ENCODE measurements around the gene C18orf32.
A peak's percentile ranks its signal among the peaks of the same experiment; 100 is the strongest.
"Not testable (repeated sequence)": the region's sequence is repeated elsewhere in the genome, so short reads cannot be mapped to it uniquely, and the experiment has no call there.

The C18orf32 gene

DNA sequence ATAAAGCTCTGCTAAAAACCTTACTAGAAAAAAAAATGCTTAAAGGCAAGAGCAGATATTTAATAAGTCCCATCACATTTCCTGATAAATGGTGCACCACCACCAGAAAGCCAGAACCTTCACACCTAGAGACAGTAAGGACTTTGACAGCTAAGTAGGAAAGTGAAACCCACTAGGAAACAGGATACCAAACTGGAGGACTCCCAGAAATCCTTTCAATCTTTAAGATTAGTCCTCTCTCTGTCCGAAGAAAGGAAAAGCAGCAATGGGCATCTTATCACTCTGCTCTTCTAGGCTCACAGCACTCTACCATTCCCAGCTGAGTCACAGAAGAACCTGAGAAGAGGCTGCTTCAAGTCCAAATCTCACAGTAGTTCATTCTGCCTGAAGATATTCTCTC is 30.2 kb downstream of the C18orf32 start:
- H3K4me3 ChIP-seq: no peak overlapping the region
- DNase-seq (ENCODE audit: low read depth, low spot score): no peak
- no peak overlapping the region for H3K27ac ChIP-seq
- no peaks in the 10 kb centered on the region for H3K9me3 ChIP-seq (ENCODE audit: low read depth, low read length)
- H3K36me3 ChIP-seq (ENCODE audit: insufficient read depth, low read length): 0 out of 2 replicates have a peak, but pooled peaks cover 4% of the 10 kb centered on the region
- TF ChIP-seq POLR2AphosphoS5 (IDR thresholded peaks at IDR 0.05; ENCODE audit: borderline replicate concordance, low read depth, low read length) (no peak), FOXP2 (optimal IDR thresholded peaks at IDR 0.05; ENCODE audit: control extremely low read depth, extremely low read length, insufficient read depth) (no peak), EZH2 (IDR thresholded peaks at IDR 0.05) (no peak)
- no peak overlapping the region for H3K9ac ChIP-seq (ENCODE audit: insufficient read length)

DNA sequence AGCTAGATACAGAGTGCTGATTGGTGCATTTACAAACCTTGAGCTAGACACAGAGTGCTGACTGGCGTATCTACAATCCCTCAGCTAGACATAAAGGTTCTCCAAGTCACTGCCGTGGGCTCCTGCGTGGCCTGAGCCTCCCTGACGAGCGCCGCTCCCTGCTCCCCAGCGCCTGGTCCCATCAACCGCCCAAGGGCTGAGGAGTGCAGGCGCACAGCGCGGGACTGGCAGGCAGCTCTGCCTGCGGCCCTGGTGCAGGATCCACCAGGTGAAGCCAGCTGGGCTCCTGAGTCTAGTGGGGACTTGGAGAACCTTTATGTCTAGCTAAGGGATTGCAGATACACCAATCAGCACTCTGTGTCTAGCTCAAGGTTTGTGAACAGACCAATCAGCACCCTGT is 34.5 kb downstream of the C18orf32 start:
- not testable (repeated sequence) for H3K27ac ChIP-seq; H3K9me3 ChIP-seq (ENCODE audit: low read depth, low read length); H3K9ac ChIP-seq (ENCODE audit: insufficient read length); H3K4me3 ChIP-seq; DNase-seq (ENCODE audit: low read depth, low spot score); H3K36me3 ChIP-seq (ENCODE audit: insufficient read depth, low read length)

DNA sequence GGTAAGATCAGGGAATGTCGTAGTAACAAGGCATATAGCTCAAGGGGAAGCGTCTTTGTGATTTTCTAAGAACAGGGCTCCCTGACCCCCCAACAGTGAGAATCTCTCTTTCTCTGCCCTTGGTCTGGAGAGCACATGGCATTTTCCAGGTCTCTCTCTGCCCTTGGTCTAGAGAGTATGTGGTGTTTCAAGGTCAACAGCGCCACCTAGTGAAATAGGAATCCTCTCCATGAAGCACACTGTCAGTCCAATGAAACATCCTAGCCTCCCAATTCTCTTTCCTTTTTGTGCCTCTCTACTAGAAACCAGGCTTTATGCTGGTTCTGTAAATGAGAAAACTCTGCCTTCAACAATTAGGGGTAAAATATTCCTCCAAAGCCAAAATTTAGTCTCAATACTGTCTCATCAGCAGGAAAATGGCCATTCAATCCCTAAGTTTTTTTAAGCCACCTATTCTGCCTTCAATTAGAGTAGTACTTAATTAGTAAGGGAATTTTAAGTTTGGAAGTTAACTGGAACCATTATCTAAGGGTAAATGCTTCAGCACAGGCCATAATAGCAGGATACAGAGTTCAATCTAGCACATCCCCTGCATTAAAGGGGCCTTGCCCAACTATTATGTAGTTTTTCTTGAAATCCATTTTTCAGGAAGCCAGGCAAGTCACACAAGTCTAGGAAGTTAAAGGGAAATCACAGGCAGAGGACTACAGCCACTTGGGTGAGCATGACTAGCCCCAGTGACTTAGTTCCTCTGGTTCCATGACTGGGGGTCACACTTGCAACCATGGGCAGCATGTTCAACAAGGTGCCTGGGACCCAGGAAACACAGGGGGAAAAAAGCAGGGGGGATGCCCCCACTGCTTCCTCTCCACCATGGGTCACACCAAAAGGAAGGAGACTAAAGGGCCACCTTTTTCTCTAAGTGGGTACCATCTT is 39.0 kb downstream of the C18orf32 start:
- no peak for TF ChIP-seq FOXP2 (optimal IDR thresholded peaks at IDR 0.05; ENCODE audit: control extremely low read depth, extremely low read length, insufficient read depth)
- DNase-seq (ENCODE audit: low read depth, low spot score): peak; percentile 22
- H3K9ac ChIP-seq (ENCODE audit: insufficient read length): no peak overlapping the region
- H3K9me3 ChIP-seq (ENCODE audit: low read depth, low read length): no peaks in the 10 kb centered on the region
- no peak overlapping the region for H3K27ac ChIP-seq
- no peaks in the 10 kb centered on the region for H3K36me3 ChIP-seq (ENCODE audit: insufficient read depth, low read length)
- H3K4me3 ChIP-seq: no peak overlapping the region

DNA sequence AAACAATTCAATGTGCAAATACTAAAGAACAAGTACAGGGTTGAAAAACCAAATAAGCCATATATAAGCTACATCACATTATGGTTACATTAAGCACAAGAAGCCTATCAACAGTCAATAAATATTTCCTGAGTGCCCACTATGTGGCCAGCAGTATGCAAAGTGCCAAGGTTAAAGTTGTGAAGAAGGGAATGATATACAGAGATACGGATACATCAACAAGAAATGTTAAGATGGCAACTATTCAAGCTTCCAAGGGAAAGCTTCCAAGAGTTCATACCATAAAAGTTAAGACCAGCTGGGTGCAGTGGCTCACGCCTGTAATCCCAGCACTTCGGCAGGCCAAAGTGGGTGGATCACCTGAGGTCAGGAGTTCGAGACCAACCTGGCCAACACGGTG is 40.6 kb downstream of the C18orf32 start:
- Histone ChIP-seq H3K36me3 (ENCODE audit: insufficient read depth, low read length) (no peaks in the 10 kb centered on the region), H3K9ac (ENCODE audit: insufficient read length) (no peak overlapping the region), H3K4me3 (no peak overlapping the region), H3K27ac (no peak overlapping the region), H3K9me3 (ENCODE audit: low read depth, low read length) (no peaks in the 10 kb centered on the region)
- TF ChIP-seq FOXP2 (optimal IDR thresholded peaks at IDR 0.05; ENCODE audit: control extremely low read depth, extremely low read length, insufficient read depth): no peak
- no peak for TF ChIP-seq EZH2 (IDR thresholded peaks at IDR 0.05)
- TF ChIP-seq POLR2AphosphoS5 (IDR thresholded peaks at IDR 0.05; ENCODE audit: borderline replicate concordance, low read depth, low read length): no peak
- no peak for DNase-seq (ENCODE audit: low read depth, low spot score)

DNA sequence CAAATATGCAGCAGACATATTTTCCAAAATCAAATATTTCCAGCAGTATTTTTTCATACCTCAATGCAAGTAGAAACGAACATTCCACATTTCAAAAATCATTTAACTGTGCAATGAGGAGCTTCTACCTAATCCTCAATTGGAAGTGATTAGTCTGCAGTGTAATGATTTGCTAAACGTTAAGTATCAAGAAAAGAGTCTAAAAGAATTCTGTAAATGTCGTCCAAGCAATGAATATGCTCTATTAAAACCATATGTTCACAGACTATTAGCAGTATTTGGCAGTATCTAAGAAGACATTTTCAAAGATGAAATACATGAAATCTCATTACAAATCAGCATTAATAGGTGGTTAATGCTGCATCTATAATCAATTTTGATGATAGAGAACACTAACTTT is 42.5 kb downstream of the C18orf32 start:
- Histone ChIP-seq H3K27ac (peak overlapping the region; percentile 64), H3K36me3 (ENCODE audit: insufficient read depth, low read length) (no peaks in the 10 kb centered on the region), H3K4me3 (peak overlapping the region; percentile 15), H3K9ac (ENCODE audit: insufficient read length) (no peak overlapping the region), H3K9me3 (ENCODE audit: low read depth, low read length) (no peaks in the 10 kb centered on the region)
- TF ChIP-seq FOXP2 (optimal IDR thresholded peaks at IDR 0.05; ENCODE audit: control extremely low read depth, extremely low read length, insufficient read depth) (no peak), POLR2AphosphoS5 (IDR thresholded peaks at IDR 0.05; ENCODE audit: borderline replicate concordance, low read depth, low read length) (no peak), EZH2 (IDR thresholded peaks at IDR 0.05) (no peak)
- DNase-seq (ENCODE audit: low read depth, low spot score): no peak

DNA sequence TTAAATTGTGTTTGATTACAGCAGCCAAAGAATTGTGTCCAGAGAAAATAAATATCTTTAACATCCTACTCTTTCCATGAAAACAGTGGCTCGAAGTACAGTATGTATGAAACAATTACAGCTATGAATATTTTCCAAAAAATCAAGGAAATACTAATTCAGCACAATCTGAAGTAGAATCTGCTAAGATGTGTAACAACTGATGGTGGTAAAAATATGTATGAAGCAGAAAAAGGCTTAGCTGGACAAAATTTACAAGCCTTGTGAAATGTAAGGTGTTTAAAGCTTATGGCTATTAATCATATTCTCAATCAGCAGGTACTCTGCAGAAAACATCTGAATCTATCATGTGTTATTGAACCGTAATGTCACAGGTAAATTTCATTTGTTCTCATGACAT is 43.2 kb downstream of the C18orf32 start:
- Histone ChIP-seq H3K4me3 (no peak overlapping the region), H3K9me3 (ENCODE audit: low read depth, low read length) (no peaks in the 10 kb centered on the region), H3K27ac (no peak overlapping the region; the same call in 1 of the 2 replicates), H3K9ac (ENCODE audit: insufficient read length) (no peak overlapping the region), H3K36me3 (ENCODE audit: insufficient read depth, low read length) (no peaks in the 10 kb centered on the region)
- TF ChIP-seq EZH2 (IDR thresholded peaks at IDR 0.05): no peak
- TF ChIP-seq FOXP2 (optimal IDR thresholded peaks at IDR 0.05; ENCODE audit: control extremely low read depth, extremely low read length, insufficient read depth): no peak
- no peak for TF ChIP-seq POLR2AphosphoS5 (IDR thresholded peaks at IDR 0.05; ENCODE audit: borderline replicate concordance, low read depth, low read length)
- DNase-seq (ENCODE audit: low read depth, low spot score): no peak

DNA sequence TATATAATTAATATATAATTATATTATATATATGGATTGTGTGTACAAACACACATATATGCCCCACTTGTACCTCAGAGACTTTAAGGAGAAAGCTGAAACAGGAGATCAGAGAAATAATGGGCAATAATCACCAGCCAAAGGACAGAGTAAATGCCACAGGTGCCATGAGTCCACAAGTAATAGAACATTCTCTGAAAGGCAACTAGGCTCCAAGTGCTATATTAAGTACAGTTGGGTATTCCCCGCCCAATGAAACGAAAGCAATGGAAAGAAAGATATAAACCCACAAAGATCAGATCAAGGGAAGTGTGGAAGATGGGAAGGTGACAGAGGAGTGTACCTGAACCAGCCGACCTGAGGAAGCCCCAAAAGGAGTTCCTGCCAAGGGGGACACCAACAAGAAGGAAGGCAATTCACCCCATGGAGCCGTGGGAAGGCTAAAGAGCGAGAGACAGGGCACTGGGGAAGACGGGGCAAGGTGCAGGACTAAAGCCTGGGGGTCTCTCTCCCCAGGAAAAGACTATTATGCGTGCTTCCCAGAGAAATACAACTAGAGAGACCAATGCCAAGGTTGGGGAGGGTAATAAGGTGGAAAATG is 45.6 kb downstream of the C18orf32 start:
- Histone ChIP-seq H3K9me3 (ENCODE audit: low read depth, low read length) (no peaks in the 10 kb centered on the region), H3K27ac (no peak overlapping the region), H3K4me3 (no peak overlapping the region), H3K9ac (ENCODE audit: insufficient read length) (no peak overlapping the region), H3K36me3 (ENCODE audit: insufficient read depth, low read length) (no peaks in the 10 kb centered on the region)
- TF ChIP-seq EZH2 (IDR thresholded peaks at IDR 0.05): no peak
- no peak for TF ChIP-seq FOXP2 (optimal IDR thresholded peaks at IDR 0.05; ENCODE audit: control extremely low read depth, extremely low read length, insufficient read depth)
- TF ChIP-seq POLR2AphosphoS5 (IDR thresholded peaks at IDR 0.05; ENCODE audit: borderline replicate concordance, low read depth, low read length): no peak
- DNase-seq (ENCODE audit: low read depth, low spot score): no peak

DNA sequence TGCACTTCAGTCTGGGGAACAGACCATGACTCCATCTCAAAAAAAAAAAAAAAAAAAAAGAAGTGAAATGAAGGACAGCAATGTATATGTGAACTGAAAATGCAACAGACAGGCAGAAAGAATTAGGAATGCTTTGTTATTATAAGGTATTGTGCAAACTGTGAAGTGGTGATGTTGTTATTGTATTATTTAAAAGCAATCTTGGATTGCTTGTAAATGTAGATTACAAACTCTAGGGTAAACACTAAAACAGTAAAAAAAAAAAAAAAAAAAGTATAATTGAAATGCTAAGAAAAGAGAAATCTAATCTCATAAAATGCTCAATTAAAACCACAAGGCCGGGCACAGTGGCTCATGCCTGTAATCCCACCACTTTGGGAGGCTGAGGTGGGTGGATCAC is 51.9 kb downstream of the C18orf32 start:
- H3K36me3 ChIP-seq (ENCODE audit: insufficient read depth, low read length): no peaks in the 10 kb centered on the region
- TF ChIP-seq EZH2 (IDR thresholded peaks at IDR 0.05) (no peak), POLR2AphosphoS5 (IDR thresholded peaks at IDR 0.05; ENCODE audit: borderline replicate concordance, low read depth, low read length) (no peak), FOXP2 (optimal IDR thresholded peaks at IDR 0.05; ENCODE audit: control extremely low read depth, extremely low read length, insufficient read depth) (no peak)
- H3K9ac ChIP-seq (ENCODE audit: insufficient read length): no peak overlapping the region
- no peak for DNase-seq (ENCODE audit: low read depth, low spot score)
- H3K4me3 ChIP-seq: no peak overlapping the region
- no peak overlapping the region for H3K27ac ChIP-seq
- no peaks in the 10 kb centered on the region for H3K9me3 ChIP-seq (ENCODE audit: low read depth, low read length)

All from SK-N-MC (cell line).